ENCODE results near the gene NPAS2.

Gene NPAS2

GRCh38 chr2:100857341-100857740 is 37.4 kb downstream of the NPAS2 start:
- DNase-seq = no peak

DNA sequence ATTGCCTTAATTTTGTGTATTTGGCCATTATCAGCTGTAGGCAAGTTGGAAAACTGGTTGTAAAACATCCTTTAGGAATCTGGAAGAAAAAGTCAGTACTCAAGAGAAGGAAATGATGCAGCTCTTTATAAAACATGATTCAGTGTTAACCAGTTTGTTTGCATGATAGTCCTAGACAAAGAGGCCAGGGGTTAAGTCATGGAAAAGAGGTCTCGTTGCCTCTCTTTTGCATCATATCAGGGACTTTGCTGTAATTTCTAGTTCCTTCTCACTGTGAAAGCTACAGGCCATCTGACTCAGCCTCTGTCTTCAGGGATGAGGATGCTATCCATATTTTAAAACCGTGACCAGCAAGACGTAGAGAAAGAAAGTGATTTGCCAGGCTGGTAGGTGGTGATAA is 38.0 kb downstream of the NPAS2 start:
- no peak for DNase-seq

DNA sequence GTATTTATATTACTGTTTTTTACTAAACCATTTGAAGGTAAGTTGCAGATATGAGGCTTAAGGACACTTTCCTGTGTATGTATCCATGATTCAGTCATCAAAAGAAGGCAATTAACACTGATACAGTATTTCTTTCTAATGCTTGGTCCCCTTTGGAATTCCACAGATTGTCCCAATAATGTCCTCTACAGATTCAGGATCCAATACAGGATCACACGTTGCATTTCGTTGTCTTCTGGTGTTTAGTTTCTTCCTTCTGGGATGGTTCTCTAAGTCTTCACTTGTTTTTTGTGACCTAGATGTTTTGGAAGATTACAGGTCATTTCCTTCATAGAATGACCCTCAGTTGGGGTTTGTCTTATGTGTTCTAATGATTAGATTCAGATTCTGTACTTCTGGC is 40.0 kb downstream of the NPAS2 start:
- DNase-seq = no peak

DNA sequence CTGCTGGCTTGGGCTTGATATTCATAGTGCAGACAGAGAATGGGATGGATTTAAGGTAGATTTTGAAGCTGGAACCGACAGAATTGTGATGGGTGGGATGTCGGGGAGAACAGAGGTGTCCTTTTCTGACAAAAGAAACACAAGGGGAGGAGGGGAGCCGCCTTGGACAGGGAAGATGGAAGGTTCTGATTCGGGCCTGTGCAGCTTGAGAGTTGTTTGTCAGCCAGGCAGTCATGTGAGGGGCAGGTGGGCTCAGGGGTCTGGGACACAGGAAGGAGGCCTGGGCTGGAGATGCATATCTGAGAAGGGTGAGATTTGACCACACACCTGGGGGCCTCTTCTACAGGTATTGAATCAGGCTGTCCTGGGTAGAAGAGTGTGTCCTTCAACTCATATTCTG is 41.4 kb downstream of the NPAS2 start:
- DNase-seq = no peak

DNA sequence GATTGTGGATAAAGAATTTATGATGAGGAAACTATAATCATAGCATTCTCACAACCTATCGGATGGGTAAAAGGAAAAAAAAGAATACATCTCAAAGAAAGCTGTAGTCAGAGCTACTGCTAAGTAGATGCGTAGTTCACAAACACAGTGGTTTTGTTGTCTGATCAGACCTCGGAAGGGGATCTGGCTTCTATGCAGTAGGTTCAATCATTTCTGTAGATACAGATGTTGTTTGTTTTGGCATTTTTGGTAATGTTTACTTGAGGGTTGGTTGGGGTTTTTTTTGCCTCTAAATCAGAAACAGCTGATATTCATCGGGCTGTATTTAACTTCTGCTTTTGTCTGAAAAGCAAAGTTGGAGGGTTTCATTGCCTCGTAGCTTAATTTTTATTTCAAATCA is 42.1 kb downstream of the NPAS2 start:
- DNase-seq = no peak

GRCh38 chr2:100865816-100866460 is 46.0 kb downstream of the NPAS2 start:
- no peak for DNase-seq

GRCh38 chr2:100868083-100868482 is 48.1 kb downstream of the NPAS2 start:
- DNase-seq = no peak

DNA sequence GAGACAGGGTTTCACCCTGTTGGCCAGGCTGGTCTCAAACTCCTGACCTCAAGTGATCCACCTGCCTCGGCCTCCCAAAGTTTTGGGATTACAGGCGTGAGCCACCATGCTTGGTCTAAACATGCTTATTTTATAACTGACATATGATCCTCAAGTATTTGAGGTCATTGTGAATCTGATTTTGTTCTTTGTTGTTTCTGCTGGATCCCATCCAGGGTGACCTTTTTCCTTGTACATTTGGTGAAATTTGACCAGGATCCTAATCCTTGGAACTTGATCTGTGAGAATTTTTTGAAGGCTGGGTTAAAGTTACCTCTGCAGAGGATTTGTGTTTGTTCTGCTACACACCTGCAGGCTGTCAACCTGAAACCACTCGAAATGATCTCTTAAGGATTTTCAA is 49.2 kb downstream of the NPAS2 start:
- no peak for DNase-seq

- DNase-seq = no peak
Observed at GRCh38 chr2:100870652-100871531, 51.0 kb downstream of the NPAS2 start.

GRCh38 chr2:100875516-100876230 is 55.7 kb downstream of the NPAS2 start:
- DNase-seq = no peak

DNA sequence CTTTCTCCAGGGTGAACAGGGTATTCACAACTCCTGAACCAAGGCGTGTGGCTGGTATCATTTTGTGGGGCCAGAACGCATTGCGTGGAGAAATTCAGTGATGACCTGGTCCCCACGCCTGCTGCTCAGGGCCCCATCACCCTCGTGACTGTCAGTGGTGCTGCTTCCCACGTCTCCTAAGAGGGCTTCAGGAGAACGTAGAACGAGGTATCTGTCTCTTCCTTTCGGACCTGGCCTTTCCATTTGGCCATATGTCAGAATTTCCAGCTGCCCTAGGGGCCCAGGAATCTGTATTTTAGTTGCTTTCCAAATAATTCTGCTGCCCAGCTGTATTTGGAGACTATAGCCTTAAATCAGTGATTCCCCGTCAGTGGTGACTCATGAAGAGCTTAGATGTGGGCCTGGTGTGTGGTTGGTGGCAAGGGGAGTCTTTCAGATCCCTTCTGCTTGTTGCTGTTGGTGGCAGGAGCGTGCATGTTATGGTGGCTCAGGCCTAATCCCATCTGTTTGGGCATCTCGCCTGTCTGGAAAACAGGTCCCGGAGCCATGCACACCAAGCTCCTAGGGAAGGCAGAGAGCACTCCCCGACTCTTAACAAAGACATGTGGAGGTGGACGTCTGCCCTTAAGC is 56.4 kb downstream of the NPAS2 start:
- DNase-seq = no peak

DNA sequence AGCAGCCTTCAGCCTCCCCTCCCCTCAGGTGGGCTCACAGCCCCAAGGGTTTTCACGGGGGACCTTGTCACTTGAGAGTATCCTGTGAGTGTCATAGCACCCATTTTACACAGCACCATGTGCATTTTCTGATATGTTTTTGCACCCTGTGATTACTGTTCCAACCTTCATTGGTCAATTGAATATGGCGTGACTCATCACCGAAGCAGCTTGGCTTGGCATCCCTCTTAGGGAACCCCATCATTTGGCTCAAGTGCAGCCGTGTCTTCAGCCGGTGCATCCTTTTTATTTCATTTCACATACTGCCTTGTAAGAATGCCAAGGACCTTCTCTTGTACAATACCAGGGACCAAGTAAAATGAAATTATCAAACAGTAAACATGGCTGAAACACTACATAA is 57.6 kb downstream of the NPAS2 start:
- DNase-seq = no peak

DNA sequence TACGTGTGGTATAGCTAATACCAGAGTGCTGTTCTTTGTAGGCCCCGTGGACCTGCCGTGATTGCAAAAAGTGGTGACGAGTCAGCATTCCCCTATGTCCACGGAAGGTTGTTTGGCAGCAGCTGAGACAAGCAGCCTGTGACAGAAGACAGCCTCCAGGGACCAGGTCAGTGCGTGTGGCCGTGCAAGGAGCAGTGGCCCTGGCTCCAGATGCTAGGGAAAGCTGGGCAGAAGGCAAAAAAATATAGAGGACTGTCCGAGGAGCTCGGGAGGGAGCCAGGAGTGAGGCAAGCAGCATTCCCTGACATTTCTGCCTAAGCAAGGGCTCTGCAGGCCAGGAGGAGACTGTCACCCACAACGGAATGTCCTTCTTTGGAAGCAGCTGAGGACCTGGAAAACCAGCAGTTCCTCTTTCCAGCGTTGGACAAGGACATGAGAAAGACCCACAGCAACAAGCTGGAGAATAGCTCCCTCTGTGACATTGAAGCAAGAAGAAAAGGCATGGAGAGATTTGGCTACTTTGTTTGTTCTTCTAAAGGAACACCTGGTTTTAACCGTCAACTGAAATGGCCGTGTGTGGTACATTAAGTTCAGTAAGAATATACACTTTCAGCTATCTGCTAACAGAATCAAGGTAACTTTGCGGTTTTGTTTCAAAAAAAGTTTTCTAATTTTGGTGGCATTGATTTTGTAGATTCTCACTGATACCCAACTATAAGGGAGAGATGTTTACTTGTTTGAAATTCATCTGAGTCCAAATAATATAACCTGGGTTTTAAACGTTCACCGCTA is 58.3 kb downstream of the NPAS2 start:
- no peak for DNase-seq

DNA sequence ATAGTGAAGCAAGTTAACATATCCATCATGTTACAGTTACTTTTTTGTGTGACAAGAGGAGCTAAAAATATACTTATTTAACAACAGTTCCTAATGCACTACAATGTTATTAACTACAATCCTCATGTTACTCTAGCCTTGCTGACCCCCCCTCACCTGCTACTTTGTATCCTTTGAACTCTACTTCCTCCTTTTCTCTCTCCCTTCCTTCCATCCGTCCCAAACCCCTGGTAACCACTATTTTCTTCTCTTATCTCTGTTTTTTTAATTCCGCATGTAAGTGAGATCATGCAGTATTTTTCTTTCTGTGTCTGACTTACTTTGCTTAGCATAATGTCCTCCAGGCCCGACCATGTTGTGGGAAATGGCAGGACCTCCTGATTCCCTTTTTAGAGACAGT is 59.4 kb downstream of the NPAS2 start:
- DNase-seq = no peak

- no peak for DNase-seq
Observed at GRCh38 chr2:100880036-100880435, 60.1 kb downstream of the NPAS2 start.

DNA sequence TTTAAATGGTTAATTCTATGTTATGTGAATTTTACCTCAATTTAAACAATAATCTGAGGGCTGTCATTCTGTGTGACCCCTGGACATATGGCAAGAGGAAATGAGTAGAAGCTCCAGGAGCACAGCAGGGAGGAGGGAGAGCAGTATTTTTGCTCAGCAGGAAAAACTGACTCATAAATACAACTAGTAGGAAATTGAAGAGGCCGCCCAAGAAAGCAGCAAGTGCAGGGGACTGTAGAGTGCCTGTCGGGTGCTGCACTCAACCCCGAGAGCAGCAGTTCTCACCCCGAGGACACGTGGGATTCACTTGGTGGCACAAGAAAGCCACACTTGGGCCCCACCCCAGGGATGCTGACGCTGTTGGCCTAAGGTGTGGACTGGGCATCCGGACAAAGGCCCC is 60.8 kb downstream of the NPAS2 start:
- DNase-seq = no peak

DNA sequence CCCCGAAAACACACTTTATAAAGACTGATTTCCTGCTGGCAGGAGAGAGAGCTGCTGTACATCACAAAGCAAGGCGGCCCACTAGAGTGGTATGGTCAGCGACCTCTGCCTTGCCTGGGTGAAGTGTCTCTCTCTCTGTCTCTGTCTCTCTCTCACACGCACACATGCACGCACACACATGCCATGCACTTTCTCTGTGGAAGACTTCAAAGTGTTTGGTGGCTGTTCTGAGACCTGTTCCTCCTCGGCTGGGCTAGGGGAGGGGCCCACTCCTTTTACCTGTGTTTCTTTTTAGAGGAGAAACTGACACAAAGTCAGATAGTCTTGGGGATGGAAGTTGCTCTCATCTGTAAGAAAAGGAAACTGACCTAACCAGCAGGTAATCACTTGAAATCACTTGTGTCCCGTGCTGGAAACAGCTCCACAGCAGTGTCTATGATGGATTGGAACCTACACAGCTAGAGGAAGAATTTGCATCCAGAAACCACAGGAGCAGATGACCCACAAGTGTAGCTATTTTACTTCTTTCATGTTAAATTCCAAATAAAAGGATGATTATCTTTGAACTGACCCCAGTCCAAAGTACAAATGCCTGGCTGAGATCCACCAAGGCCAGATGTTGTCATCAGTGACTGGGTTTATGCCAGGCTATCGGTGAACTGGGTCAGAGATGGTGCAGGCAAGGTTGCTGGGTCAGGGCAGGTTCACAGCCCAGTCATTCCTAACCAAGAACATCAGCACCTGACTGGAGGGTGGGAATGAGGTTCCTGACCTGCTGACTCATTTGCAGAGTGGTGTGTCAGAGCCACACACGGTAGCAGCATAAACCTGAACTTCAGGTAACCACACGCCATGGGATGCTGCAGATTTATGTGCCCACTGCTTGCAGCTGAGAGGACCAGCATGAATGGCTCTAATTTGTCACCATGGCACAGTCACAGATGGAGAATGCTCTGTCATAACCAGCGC is 63.0 kb downstream of the NPAS2 start:
- no peak for DNase-seq

DNA sequence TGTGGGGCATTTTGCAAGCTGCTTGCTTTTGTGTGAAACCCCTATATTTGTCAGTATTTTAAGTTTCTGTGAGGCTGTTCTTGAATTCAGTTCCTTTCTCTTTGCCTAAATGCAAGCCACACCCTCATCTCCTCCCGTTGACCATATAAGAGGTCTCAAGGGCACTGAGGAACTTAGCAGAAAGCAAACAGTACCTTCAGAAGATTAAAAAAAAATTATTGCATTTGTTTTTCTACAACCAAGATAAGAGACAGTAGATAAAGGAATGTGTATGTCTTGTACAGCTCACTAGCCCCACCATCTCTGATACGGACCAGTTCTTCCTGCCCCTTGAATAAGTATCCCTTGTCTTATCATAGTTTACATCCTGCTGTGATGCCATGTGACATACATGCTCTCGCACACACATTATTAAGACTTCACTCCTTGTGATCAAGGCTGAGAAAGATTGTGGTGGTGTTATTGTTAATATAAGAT is 64.2 kb downstream of the NPAS2 start:
- DNase-seq = no peak

DNA sequence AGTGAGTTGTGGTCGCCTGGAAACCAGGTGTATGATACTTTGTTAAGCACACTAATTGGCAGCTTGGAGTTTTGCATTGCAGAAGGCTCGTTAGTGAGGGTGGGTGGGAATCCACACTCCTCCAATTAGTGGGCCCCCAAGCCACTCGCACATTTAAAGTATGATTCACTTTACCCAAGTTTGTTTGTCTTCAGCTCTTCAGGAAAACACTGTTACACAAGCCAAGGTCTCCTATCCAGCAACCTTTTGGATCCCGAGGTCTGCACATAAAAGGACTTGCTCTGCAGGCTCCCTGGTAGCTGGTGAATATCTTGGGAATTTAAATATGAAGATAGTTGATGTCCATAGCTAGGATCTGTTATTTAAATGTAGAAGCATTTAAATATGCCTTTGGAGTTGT is 66.1 kb downstream of the NPAS2 start:
- DNase-seq = no peak

DNA sequence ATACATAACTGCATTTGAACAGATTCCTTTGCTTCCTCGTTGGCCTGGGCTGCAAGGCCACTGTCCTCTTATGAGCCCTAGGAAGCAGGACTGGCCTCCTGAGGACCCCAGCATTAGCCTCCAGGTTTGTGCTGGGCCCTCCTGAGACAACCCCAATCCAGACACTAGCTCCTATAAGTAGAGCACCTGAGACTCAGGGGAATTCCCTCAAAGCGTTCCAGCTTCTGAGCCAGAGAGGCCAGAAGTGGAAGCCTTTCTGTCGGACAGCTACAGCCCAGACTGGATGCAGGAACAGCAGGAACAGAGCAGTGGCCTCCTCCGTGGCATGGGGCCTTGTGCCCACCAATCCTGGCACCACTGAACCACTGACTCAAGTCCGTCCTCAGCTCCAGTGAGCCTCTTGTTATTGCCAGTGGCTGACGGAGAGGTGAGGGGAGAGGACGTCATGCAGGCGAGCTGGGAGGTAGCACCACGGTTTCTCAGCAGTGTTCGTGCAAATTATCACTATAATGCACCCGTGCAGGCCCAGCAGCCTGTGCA is 67.2 kb downstream of the NPAS2 start:
- DNase-seq = no peak

Measured in T-helper 9 cell (primary cell).